Measurements from ENCODE around the gene SEMA5A. TPM values are rescaled to one million over a fixed set of nuclear protein-coding genes. Genes with fewer than 3 reads are reported as not detected.

SEMA5A gene
- total and polyA plus RNA-seq, 7 donors, result 0.24 to 3.9 (median 0.66) TPM

- no peaks in the 10 kb centered on the region for H3K9me3 ChIP-seq
- intact Hi-C loops (cut with DNase I), result no loop called here
- H3K27me3 ChIP-seq (ENCODE audit: insufficient read depth in 3 of 3, low read length in 2 of 3), result peaks cover 0 to 2% (median 0%) of the 10 kb centered on the region in 3 donors
- no peaks in the 10 kb centered on the region for H3K4me1 ChIP-seq
- DNase-seq, result no peak
- no peak for TF ChIP-seq CTCF (IDR thresholded peaks at IDR 0.05)
- H3K36me3 ChIP-seq (ENCODE audit: insufficient read depth in 1 of 2, low read depth in 1 of 2), result no peaks in the 10 kb centered on the region
- WGBS, 3 donors, result 23 to 32% (median 29%) methylated on average over 2 of the region's 2 CpGs
- no peak overlapping the region for H3K4me3 ChIP-seq
- H3K27ac ChIP-seq, result no peak overlapping the region
- peak; percentile 48 to 60 (median 58) for ATAC-seq
Measured at GRCh38 chr5:9514968-9515367, 30.9 kb downstream of the SEMA5A start.

GRCh38 chr5:9513827-9514226 is 32.0 kb downstream of the SEMA5A start:
- Histone ChIP-seq H3K4me3 (no peak overlapping the region), H3K4me1 (no peaks in the 10 kb centered on the region), H3K27ac (no peak overlapping the region), H3K9me3 (no peaks in the 10 kb centered on the region), H3K27me3 (ENCODE audit: insufficient read depth in 3 of 3, low read length in 2 of 3) (peaks cover 0 to 2% (median 0%) of the 10 kb centered on the region in 3 donors), H3K36me3 (ENCODE audit: insufficient read depth in 1 of 2, low read depth in 1 of 2) (no peaks in the 10 kb centered on the region)
- no peak for ATAC-seq
- 61 to 82% (median 76%) methylated on average over 4 of the region's 4 CpGs for WGBS, 3 donors
- DNase-seq, result no peak
- TF ChIP-seq CTCF (IDR thresholded peaks at IDR 0.05), result no peak
- intact Hi-C loops (cut with DNase I), result no loop called here

GRCh38 chr5:9512457-9512856 is 33.4 kb downstream of the SEMA5A start:
- intact Hi-C loops (cut with DNase I), result no loop called here
- WGBS, 3 donors, result 31 to 47% (median 36%) methylated on average over 4 of the region's 4 CpGs
- no peak for DNase-seq
- H3K4me1 ChIP-seq, result no peaks in the 10 kb centered on the region
- no peak overlapping the region for H3K27ac ChIP-seq
- H3K27me3 ChIP-seq (ENCODE audit: insufficient read depth in 3 of 3, low read length in 2 of 3), result peaks cover 0 to 2% (median 0%) of the 10 kb centered on the region in 3 donors
- no peak for ATAC-seq
- no peaks in the 10 kb centered on the region for H3K36me3 ChIP-seq (ENCODE audit: insufficient read depth in 1 of 2, low read depth in 1 of 2)
- no peak for TF ChIP-seq CTCF (IDR thresholded peaks at IDR 0.05)
- H3K9me3 ChIP-seq, result no peaks in the 10 kb centered on the region
- no peak overlapping the region for H3K4me3 ChIP-seq

GRCh38 chr5:9507974-9508373 is 37.9 kb downstream of the SEMA5A start:
- 80 to 85% (median 82%) methylated on average over 5 to 6 of the region's 6 CpGs for WGBS, 3 donors
- ATAC-seq, result no peak

More at GRCh38 chr5:9507974-9508373, 37.9 kb downstream of the SEMA5A start:
- Histone ChIP-seq H3K4me1 (no peaks in the 10 kb centered on the region), H3K4me3 (no peak overlapping the region), H3K27me3 (ENCODE audit: insufficient read depth in 3 of 3, low read length in 2 of 3) (no peaks in the 10 kb centered on the region), H3K9me3 (no peaks in the 10 kb centered on the region), H3K27ac (no peak overlapping the region), H3K36me3 (ENCODE audit: insufficient read depth in 1 of 2, low read depth in 1 of 2) (no peaks in the 10 kb centered on the region)
- no peak for DNase-seq
- no peak for TF ChIP-seq CTCF (IDR thresholded peaks at IDR 0.05)
- intact Hi-C loops (cut with DNase I), result no loop called here
